C4-2B (cell line): ENCODE data around the gene MRTFB.

Experiments used
- CTCF ChIP-seq: fragments of 450-650 bp; conservative IDR thresholded peaks from 2 replicates; pipeline ENCODE4 v1.5.1; 2017; ENCODE audit warnings: mild to moderate bottlenecking
- ZFX ChIP-seq: fragments of 450-650 bp; IDR thresholded peaks from 2 replicates; pipeline ENCODE4 v1.6.1; 2017

DNA sequence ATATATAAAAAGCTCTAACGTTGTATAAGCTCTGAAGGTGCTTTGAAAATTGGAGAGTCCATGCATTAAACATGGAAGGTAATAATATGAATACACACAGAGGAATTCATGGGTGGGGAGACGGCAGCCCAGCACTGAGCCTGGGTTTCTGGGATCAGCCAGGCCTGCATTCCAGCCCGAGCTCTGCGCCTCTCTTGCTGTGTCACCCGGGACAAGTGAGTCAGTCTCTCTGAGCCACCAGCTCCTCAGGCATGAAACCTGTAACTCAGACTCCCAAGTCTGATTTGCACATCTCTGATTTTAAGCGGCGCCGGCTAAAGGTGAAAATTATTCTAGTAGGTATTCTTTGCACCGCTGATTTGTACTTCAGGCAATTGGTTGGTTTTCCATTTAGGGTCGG lies 238.8 kb downstream of the MRTFB start:
- TF ChIP-seq CTCF (no peak), ZFX (no peak)
